ENCODE measurements around the gene FUT7.

FUT7 gene, protein sequence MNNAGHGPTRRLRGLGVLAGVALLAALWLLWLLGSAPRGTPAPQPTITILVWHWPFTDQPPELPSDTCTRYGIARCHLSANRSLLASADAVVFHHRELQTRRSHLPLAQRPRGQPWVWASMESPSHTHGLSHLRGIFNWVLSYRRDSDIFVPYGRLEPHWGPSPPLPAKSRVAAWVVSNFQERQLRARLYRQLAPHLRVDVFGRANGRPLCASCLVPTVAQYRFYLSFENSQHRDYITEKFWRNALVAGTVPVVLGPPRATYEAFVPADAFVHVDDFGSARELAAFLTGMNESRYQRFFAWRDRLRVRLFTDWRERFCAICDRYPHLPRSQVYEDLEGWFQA

DNA sequence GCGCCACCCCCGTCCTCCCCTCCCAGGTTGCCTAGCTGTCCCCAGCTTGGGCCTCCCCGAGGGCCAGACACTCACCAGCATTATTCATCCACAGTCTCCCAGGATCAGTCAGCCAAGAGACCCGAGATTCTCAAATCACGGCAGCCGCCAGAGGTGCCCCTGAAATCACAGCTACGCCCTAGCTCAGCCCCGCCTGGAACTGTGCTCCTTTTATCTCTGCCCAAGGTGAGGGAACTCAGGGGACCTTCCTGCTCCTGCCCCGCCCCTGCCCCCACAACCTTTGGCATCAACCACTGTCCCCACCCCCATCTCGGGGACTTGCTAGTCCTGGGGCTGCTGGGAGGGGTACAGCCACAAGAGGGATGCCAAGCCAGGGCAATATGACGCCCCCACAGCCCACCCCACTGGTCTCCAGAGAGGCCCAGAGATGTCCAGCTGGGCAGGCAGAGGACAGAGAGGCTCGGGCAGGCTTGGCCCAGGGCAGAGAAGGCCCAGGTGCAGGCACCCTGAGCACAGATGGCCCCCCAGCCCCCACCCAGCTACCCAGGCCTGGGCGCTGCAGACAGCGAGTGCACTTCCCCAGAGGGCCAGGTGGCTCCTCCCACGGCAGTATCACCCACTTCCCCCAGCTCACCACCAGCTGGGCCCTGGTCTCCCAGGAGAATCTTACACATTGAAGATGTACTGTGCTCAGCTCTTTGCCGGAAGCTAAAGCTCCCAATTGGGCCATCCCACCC lies at the start of gene FUT7:
FUT7 (minus strand) TSS at position 185 of the 737 bp plus-strand sequence; CDS start at position 88, 97 bp downstream.
- DNase-seq = no peak

DNA sequence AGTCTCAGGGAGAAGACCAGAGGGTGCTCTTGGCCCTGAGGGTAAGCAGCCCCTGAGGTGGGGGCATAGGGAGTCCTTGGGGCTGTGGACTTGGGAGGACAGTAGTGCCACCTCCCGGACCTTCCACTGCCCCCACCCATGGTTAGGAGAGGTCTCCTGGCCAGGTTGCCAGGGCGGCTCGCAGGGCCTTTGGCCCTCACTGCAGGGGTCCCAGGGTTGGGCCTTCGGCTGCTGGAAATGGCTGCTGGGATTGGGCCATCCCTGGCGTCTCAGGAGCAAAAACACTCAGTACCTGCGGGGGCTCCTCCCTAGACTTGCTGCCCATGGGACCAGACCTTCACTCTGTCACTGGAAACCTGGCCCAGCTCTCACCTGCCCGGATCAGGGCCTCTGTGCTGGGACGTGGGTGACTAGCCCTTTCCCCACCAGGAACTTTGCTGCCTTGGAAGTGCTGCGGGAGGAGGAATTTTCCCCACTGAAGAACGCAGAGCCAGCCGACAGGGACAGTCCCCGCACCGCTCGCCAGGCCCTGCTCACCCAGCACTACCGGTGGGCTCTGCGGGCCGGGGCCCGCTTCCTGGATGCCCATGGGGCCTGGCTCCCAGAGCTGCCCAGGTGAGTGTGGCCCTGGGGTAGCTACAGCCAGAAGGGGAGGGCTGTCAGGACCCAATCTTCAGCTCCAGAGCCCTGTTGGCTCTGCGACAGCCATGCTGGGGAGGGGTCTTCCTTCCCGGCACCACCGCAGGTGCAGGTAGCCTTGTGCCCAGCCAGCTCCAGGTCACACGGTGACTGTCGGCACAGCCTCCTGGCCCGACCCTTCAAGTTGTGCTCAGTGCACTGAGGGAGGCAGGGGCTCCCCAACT lies 48.6 kb upstream of the FUT7 start:
- no peak for DNase-seq

DNA sequence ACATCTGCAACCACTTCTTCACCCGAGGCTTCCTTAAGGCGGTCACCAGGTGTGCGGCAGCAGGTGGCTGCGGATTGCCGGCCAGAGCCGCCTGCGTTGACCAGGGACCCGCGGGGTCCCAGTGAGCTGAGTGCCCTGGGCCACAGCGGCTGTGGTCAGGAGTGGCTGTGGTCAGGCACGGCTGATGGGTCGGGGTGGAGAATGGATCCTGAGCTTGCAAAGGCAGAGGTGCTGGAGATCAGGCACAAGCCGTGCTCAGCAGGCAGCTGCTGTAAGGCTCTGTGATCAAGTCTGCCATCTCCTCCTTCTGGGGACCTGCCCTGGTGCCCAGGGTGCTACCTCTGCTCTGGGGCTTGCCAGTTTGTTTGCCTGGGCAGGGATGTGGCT lies 47.5 kb upstream of the FUT7 start:
- no peak for DNase-seq

DNA sequence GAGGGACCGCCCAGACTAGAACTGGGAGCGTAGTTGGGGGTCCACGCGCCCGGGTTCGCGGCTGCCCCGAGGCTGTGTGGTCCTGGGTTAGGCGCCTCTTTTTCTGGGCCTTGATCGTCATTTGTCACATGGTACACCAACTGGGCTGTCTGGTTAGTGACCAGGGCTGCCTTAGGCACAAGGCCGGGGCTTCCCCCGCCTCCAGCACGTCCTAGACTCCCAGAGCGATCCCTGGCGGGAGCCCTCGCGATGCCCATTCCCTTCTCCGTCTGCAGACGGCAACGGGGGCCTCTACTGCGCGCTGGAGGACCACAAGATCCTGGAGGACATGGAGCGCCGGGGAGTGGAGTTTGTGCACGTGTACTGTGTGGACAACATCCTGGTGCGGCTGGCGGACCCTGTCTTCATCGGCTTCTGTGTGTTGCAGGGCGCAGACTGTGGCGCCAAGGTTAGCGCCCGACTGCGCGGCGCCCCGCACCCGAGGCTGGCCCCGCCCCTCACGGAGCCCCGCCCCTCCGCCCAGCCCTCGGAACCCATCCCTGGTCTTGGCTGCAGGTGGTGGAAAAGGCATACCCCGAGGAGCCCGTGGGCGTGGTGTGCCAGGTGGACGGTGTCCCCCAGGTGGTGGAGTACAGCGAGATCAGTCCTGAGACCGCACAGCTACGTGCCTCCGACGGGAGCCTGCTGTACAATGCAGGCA lies 47.0 kb upstream of the FUT7 start:
- no peak for DNase-seq

DNA sequence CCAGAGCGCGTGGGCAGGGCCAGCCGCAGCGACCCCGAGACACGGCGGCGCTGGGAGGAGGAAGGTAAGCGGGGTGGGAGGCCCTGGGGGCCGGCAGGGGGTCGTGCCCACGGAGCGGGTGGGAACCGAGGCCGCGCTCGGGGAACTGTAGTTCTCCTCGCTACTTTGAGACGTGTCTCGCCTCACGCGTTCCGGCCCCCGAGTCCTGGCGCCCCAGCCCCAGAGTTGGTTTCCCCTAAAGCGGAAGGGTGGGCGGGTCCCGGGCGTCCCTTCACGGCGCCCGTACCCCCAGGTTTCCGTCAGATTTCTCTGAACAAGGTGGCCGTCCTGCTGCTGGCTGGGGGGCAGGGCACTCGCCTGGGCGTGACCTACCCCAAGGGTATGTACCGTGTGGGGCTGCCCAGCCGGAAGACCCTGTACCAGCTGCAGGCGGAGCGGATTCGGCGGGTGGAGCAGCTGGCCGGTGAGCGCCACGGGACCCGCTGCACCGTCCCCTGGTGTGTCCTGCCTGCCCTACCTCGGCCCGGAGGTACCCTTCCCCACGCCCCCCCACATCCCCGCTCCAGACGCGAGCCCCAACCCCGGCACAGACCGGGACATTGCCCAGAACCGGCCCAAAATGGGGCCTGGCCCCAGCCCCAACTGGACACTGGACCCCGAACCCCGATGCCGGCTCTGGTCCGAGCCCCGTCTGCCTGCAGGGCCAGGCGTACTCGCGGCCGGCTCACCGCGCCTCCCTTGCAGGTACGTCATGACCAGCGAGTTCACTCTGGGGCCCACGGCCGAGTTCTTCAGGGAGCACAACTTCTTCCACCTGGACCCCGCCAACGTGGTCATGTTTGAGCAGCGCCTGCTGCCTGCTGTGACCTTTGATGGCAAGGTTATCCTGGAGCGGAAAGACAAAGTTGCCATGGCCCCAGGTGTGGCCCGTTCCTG lies 46.1 kb upstream of the FUT7 start:
- DNase-seq = no peak

DNA sequence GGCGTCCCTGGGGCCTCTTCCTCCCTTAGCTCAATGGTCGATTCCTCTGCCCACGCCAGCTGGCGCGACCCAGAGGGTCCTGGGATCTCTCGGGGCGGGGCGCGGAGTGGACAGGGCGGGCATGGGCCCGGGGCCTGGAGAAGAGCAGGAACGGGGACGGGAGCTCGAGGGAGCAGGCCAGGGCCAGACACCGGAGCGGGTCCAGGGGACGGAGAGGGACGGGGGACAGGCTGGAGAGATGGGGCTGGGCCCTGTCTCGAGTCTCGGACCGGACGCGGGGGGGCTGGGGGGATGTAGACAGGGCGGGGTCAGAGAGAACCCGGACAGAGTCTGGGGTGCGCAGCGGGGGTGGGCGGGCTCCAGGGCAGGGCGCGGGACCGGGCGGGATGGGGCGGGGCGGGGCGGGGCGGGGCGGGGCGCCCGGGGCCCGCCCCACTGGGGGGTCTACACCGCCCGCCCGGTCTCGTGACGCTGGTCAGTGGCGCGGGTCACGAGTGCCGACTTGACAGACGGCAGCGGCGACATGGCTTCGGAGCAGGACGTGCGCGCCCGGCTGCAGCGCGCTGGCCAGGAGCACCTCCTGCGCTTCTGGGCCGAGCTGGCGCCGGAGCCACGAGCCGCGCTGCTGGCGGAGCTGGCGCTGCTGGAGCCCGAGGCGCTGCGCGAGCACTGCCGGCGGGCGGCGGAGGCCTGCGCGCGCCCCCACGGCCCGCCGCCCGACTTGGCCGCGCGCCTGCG lies 45.3 kb upstream of the FUT7 start, which contains the start of gene UAP1L1:
UAP1L1 (plus strand) TSS at position 508 of the 738 bp plus-strand sequence; CDS start at position 524, 16 bp downstream.
- no peak for DNase-seq

DNA sequence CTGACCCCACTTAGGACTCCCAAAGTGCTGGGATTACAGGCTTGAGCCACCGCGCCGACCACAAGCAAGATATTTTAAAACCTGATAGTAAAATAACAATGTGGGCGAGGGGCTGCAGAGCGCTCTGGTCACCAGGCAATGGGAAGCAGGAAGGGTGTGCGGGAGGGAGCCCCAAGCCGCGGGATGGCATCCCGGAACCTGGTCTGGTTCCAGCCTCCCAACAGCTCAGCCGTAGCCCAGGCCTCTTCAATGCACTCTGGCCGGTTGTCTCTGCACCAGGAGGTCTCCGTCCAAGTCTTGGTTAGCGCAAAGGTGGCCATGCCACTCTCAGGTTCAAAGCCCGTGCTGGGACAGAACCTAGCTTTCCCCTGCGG lies 44.7 kb upstream of the FUT7 start:
- no peak for DNase-seq

DNA sequence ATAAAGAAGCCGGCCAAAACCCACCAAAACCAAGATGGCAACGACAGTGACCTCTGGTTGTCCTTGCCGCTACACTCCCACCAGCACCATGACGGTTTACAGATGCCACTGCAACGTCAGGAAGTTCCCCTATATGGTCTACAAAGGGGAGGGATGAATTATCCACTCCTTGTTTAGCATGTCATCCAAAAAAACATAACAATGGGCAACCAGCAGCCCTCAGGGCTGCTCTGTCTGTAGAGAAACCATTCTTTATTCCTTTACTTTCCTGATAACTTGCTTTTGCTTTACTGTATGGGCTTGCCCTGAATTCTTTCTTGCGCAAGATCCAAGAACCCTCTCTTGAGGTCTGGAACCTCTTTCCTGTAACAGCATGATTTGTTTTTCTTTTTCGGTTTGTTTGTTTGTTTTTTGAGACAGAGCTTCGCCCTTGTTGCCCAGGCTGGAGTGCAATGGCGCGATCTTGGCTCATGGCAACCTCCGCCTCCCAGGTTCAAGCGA lies 43.4 kb upstream of the FUT7 start:
- no peak for DNase-seq

DNA sequence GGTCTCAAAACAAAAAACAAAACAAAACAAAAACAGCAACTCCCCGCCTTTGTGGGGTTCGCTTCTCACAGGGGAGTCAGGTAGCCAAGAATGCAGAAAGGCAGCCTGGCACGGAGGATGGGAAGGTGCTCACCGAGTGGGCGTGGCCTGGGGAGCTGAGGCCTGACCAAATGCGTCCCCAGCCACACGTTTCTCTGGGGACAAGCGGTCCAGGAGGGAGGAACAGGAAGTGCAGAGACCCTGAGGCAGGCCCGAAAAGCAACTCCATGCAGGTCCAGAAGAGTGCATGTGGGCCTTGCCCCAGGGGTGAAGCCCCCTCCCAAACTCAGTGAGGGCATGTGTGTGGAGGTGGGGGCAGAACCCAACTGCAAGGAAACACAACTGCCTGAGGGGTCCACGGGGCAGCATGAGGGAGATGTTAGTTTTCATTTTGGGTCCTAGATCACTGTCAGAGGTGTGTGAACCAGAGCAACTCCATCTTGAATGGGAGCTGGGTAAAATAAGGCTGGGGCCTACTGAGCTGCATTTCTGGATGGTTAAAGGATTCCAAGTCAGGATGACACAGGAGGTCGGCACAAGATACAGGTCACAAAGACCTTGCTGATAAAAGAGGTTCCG lies 42.9 kb upstream of the FUT7 start:
- DNase-seq = no peak

DNA sequence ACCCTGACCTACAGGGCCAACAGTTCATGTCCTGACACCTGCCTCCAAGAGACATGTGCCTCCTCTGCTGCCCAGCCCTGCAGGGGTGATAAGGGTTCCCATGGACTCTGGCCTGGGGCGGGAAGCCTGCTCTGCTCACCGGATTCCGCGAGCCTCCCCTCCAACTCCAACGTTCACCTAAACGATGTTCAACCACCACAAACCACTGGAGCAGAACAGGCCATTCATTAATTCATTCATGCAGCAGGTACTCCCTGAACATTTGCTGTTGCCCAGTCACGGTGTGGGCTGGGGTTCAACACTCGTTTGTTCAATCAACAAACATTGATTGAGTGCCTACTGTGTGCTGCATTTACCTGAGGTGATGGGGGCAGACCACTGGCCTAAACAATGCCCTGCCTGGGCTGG lies 42.1 kb upstream of the FUT7 start:
- no peak for DNase-seq

DNA sequence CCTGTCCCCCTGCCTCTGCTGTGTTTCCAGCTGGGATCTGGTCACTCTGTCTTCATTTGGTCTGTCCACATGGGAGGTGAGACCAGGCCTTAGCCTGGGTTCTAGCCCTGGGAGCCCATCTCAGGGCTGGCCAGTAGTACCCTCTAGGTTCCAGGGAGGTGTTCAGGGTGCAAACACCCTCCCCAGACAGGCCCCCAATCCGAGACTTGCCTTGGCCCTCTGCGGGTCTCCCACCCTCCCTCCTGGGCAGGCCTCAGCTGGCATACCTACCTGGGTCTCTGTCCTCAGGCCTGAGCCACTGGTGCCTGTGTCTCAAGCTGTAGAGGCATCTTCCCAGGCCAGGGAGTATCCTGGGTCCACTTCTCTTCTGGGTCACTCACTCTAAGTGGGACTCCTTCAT lies 39.4 kb upstream of the FUT7 start:
- no peak for DNase-seq

DNA sequence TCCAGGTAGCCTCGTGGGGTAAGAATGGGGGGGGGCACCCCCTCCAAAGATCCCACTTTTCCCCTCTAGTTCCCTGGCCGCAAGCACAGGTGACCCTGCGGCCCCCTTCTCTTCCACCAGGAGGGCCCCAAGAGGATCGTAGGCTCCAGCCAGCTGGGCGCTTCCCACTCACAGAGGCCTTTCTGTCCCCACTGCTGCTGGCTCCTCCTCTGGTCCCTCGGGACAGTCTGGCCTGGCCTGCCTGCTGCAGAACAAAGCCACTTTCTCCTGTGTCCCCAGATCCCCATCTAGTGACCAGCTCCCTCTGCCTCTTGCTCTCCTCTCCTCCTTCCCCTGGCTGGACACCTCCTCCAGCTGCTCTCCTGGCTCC lies 39.0 kb upstream of the FUT7 start:
- DNase-seq = peak; percentile 57

DNA sequence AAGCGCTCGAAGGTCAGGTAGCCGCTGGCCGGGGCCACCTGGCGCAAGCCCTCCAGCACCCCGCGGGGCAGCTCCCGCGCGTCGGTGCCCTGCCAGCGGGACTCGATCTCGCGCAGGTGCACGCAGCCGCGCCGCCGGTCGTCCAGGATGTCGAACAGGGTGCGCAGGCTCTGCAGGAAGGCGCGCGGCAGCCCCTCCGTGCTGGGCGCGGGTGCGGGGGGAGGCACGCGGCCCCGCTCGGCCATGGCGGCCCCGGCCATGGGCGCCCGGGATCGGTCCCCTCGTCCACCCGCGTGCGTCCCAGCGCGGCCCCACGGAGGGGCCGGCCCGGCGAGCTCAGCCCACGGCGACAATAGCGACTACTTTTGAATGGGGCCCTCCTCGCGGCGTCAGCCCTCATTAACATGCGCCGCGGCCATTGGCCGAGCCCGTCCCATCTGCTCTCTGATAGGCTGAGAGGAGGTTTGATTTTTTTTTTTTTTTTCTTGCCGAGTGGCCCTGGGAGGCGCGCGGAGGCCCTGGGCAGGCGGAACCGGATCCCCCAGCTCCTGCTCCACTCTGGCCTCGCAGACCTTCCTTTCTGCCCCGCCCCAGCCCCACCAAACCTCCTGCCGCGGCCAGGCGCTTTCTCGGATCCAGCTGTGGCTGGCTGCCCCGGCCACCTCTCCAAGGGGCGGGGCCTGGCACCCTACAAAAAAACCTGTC lies 38.5 kb upstream of the FUT7 start, which contains the start of gene SAPCD2:
SAPCD2 (minus strand) TSS at position 357 of the 705 bp plus-strand sequence; CDS start at position 260, 97 bp downstream.
- DNase-seq = peak; percentile 74

DNA sequence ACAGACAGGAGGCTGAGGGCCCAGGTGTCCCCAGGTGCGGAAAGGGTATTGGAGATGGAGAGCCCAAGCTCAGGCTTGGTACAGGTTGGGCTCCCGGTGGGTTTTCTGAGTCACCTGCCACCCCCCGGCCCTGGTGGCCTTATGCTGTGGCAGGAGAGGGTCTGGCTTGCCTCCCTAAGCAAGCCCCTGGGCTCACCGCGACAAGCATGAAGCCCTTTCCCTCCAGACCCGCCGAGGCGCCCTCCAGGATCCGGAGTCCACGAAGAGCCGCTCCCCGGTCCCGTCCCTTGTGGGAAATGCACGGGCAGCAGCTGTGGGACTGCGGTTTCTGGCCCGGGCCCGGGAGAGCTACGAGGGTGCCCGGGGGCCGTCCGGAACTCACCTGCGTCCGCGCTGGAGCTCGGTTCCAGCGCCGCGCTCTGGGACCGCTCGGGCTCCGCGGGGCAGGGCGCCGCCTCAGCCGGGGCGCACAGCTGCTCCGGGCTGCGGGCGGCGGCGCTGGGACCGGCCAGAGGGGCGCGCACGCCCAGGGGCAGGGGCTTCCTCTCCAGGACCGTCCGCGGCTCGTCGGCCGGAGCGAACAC lies 37.7 kb upstream of the FUT7 start:
- DNase-seq = no peak

DNA sequence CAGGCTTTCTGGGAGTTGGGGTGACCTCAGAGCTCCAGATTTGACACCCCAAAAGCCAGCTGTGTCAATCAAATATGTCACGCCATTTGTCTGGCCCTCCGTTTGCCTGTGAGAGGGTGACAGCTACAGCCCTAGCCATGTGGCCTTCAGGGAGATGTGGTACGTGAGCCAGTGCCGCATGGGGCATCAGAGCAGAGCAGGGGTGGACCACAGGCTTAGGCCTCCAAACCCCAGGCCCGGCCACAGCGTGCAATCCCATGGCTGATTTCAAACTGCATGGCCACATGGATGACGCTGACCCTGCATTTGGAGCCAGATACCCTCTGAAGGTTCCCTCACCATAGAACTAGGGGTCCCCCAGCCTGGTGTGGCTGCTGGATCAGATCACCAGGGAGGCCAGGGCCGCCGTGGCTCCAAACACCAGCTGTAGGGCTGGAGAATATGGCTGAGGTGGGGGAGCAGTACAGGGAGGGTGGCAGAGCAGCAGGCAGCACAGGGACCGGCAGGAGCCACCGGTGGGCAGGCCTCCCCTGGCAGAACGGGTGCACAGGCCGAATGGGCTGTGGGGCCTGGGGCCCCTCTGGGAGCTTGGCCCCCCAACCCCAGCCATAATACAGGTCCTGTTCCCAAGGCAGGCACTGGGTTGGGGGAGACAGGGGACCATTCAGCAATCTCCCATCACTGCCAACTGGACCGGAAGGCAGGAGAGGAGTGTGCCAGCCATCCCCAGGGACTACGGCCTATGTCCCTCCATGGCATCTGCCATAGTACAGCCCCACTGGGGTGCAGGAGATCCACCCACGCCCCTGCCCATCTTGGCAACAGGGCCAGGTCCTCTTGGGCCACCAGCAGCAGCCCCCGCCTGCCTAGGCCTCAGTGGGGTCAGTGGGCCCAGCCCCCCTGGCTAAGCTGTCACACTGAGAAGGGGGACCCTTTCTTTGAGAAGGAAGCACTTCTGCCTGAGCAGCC lies 36.9 kb upstream of the FUT7 start:
- DNase-seq = no peak

DNA sequence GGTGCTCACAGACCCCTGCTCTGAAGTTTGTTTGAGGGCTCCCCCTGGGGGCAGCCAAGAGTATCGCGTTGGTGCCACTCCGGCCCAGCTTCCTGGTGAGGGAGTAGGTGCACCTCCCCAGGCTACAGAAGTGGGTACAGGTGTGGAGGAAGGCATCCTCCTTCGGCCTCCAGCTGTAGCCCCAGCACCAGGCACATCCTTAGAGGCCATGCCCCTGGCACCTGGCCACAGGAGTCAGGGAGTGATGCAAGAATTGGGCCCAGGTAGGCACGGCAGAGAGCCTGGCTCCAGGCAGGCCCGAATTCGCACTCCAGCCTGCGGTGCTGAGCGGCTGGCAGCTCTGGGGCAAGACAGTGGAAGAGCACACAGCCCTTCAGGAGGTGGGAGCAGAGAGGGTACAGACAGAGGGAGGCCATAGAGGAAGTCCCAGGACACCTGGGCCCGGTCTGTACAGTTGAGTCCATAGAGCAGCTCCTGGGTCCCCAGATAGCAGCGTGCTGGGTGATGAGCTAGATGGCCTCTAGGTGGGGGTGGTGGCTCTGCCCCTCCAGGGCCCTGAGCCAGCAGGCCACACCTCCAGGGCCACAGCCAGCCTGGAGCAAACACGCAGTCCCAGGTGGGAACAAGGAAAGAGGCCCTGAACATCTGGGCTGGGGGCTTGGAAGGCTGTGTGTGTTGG lies 36.1 kb upstream of the FUT7 start:
- DNase-seq = peak; percentile 58

Data from NCI-H1436 treated with DMSO at 0.1 percent for 48 hours (cell line).